Keratinocyte (primary cell): ENCODE results near the gene LEFTY2.
"Not testable (repeated sequence)": the region's sequence is repeated elsewhere in the genome, so short reads cannot be mapped to it uniquely, and the experiment has no call there.

Source experiments
- CTCF ChIP-seq, 3 experiments: IDR thresholded peaks in 1 of 3; conservative IDR thresholded peaks in 1 of 3; optimal IDR thresholded peaks in 1 of 3; 2 replicates in 2 of 3; 3 replicates in 1 of 3; pipeline versions ENCODE3 to v1.5.1; 2011; ENCODE audit warnings: low read length in 3 of 3, mild to moderate bottlenecking in 3 of 3, moderate library complexity in 2 of 3, control low read depth in 1 of 3, inconsistent platforms in 1 of 3; ENCODE audit not compliant: insufficient read depth in 2 of 3; ENCODE audit errors: extremely low read depth in 1 of 3
- EZH2 ChIP-seq: IDR thresholded peaks from one replicate; pipeline ENCODE4 v1.6.1; 2012; ENCODE audit warnings: inconsistent platforms, mild to moderate bottlenecking, low read length, moderate library complexity

- not testable (repeated sequence) for TF ChIP-seq CTCF (optimal IDR thresholded peaks at IDR 0.05 in 1 of 3, IDR thresholded peaks at IDR 0.05 in 1 of 3, conservative IDR thresholded peaks at IDR 0.05 in 1 of 3; ENCODE audit: extremely low read depth in 1 of 3, insufficient read depth in 2 of 3, low read length in 3 of 3); EZH2
These were observed 53.3 kb downstream of the LEFTY2 start for GRCh38 chr1:225887554-225888288.
